ENCODE measurements around the gene ZNF473. TPM values are rescaled to one million over a fixed set of nuclear protein-coding genes. Genes with fewer than 3 reads are reported as not detected.

Gene ZNF473
- total RNA-seq, 1 donor from 2014 or later: 10.2 TPM

GRCh38 chr19:49981603-49982593 is 43.9 kb upstream of the ZNF473 start:
- Histone ChIP-seq H3K4me3 (ENCODE audit: low read depth, low read length) (no peak overlapping the region), H3K27me3 (ENCODE audit: control insufficient read depth, insufficient read depth, low read length) (no peaks in the 10 kb centered on the region), H3K36me3 (ENCODE audit: control insufficient read depth, insufficient read depth, low read length) (peaks cover 1% of the 10 kb centered on the region)
- TF ChIP-seq CTCF (IDR thresholded peaks at IDR 0.05; ENCODE audit: insufficient read depth, low read length, poor library complexity, severe bottlenecking): no peak
- DNase-seq (ENCODE audit: low read depth): no peak

- no peak for DNase-seq (ENCODE audit: low read depth)
- Histone ChIP-seq H3K4me3 (ENCODE audit: low read depth, low read length) (no peak overlapping the region), H3K27me3 (ENCODE audit: control insufficient read depth, insufficient read depth, low read length) (no peaks in the 10 kb centered on the region), H3K36me3 (ENCODE audit: control insufficient read depth, insufficient read depth, low read length) (peaks cover 1% of the 10 kb centered on the region)
- peak; percentile 81 for TF ChIP-seq CTCF (IDR thresholded peaks at IDR 0.05; ENCODE audit: insufficient read depth, low read length, poor library complexity, severe bottlenecking)
These were observed 42.1 kb upstream of the ZNF473 start for GRCh38 chr19:49983645-49984229.

GRCh38 chr19:49984491-49984890 is 41.3 kb upstream of the ZNF473 start:
- H3K27me3 ChIP-seq (ENCODE audit: control insufficient read depth, insufficient read depth, low read length): no peaks in the 10 kb centered on the region
- no peak for TF ChIP-seq CTCF (IDR thresholded peaks at IDR 0.05; ENCODE audit: insufficient read depth, low read length, poor library complexity, severe bottlenecking)
- no peak overlapping the region for H3K4me3 ChIP-seq (ENCODE audit: low read depth, low read length)
- DNase-seq (ENCODE audit: low read depth): no peak
- H3K36me3 ChIP-seq (ENCODE audit: control insufficient read depth, insufficient read depth, low read length): peaks cover 1% of the 10 kb centered on the region

- H3K36me3 ChIP-seq (ENCODE audit: control insufficient read depth, insufficient read depth, low read length): peaks cover 1% of the 10 kb centered on the region
- DNase-seq (ENCODE audit: low read depth): no peak
- TF ChIP-seq CTCF (IDR thresholded peaks at IDR 0.05; ENCODE audit: insufficient read depth, low read length, poor library complexity, severe bottlenecking): no peak
These were observed 39.9 kb upstream of the ZNF473 start for GRCh38 chr19:49985871-49986270.

GRCh38 chr19:49986354-49986753 is 39.5 kb upstream of the ZNF473 start:
- H3K27me3 ChIP-seq (ENCODE audit: control insufficient read depth, insufficient read depth, low read length): no peaks in the 10 kb centered on the region
- peaks cover 1% of the 10 kb centered on the region for H3K36me3 ChIP-seq (ENCODE audit: control insufficient read depth, insufficient read depth, low read length)
- no peak for TF ChIP-seq CTCF (IDR thresholded peaks at IDR 0.05; ENCODE audit: insufficient read depth, low read length, poor library complexity, severe bottlenecking)

More at GRCh38 chr19:49985871-49986270, 39.9 kb upstream of the ZNF473 start:
- Histone ChIP-seq H3K27me3 (ENCODE audit: control insufficient read depth, insufficient read depth, low read length) (no peaks in the 10 kb centered on the region), H3K4me3 (ENCODE audit: low read depth, low read length) (no peak overlapping the region)

More at GRCh38 chr19:49986354-49986753, 39.5 kb upstream of the ZNF473 start:
- H3K4me3 ChIP-seq (ENCODE audit: low read depth, low read length): no peak overlapping the region
- DNase-seq (ENCODE audit: low read depth): no peak

All from kidney epithelial cell (primary cell).